ENCODE data around the gene ZNF695. TPM values are rescaled to one million over a fixed set of nuclear protein-coding genes. Genes with fewer than 3 reads are reported as not detected.

ZNF695 gene
- 1.6 and 4.0 TPM in 2 replicates for total RNA-seq

DNA sequence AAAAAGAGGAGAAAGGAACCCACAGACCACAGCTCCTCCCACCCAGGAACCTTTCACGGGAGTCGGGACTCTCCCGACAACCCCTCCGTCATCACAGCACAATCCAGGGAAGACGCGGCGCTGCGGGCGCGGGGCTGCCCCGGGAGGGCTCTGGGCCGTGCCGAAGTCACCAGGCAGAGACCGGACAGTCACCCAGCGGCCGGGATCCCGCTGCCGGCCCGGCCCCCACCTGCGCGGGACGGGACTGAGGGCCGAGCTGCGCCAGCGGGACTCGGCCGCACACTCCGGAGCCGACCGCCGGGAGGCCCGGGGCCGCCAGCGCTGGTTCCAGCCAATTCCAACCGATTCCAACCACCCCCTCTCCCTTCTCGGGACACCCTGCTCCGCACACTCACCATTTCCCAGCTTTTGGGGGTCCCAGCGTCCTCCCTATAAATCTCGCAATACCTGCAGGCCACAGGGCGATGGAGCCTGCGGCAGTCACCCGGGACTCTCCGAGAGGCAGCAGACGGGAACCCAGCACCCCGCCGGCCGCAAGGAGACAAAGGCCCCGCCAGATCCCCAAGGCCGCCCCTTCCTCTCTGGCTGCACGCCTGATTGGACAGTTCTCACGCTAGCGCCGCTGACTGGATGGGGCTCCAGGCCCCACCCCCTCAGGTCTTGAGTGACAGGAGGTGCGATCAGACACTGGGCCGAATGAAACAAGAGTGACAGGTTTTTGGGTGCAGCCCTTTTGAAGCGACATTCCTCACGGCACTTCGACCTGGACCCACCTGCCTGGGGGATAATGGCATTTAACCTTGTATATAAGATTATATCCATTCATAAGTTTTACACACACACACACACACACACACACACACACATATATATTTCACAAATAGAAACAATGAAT lies at the start of gene ZNF695:
Gene ZNF695, minus strand, starts transcription at position 547 of the 895 bp plus-strand sequence. Its CDS starts 149 bp downstream, at position 398.

Other genes with a start within 250 kb of the ZNF695 start
- 26.6 and 40.6 TPM in 2 replicates for gene AHCTF1, start 76.1 kb downstream of the ZNF695 start, total RNA-seq
- gene ZNF670, start 70.8 kb upstream of the ZNF695 start, total RNA-seq: 7.5 and 7.6 TPM in 2 replicates
- 12.0 and 13.5 TPM in 2 replicates for gene ZNF669, start 96.3 kb upstream of the ZNF695 start, total RNA-seq
- 73.1 and 74.7 TPM in 2 replicates for gene ZNF124, start 164.0 kb upstream of the ZNF695 start, total RNA-seq
- gene VN1R5, start 248.0 kb upstream of the ZNF695 start, total RNA-seq: not detected in 2 replicates